ENCODE results near the gene HOXC9.

Gene HOXC9

GRCh38 chr12:54003625-54004024 is 3.7 kb downstream of the HOXC9 start:
- Histone ChIP-seq H3K4me1 (ENCODE audit: insufficient read depth, insufficient read length) (peaks cover 8% of the 10 kb centered on the region), H3K4me3 (ENCODE audit: insufficient read length, low read depth) (no peak overlapping the region), H3K27me3 (ENCODE audit: insufficient read depth, insufficient read length) (peaks cover 99% of the 10 kb centered on the region), H3K9ac (ENCODE audit: insufficient read length, low read depth) (no peak overlapping the region), H3K36me3 (ENCODE audit: insufficient read depth, insufficient read length, low read length) (no peaks in the 10 kb centered on the region), H3K9me3 (ENCODE audit: insufficient read depth, low read length) (no peaks in the 10 kb centered on the region)
- TF ChIP-seq YY1 (IDR thresholded peaks at IDR 0.05; ENCODE audit: insufficient read depth, insufficient read length) (no peak), ZNF274 (IDR thresholded peaks at IDR 0.05; ENCODE audit: low read depth, low read length) (no peak), SUZ12 (IDR thresholded peaks at IDR 0.05; ENCODE audit: extremely low read depth, insufficient read depth, insufficient read length) (no peak)
- no peak for DNase-seq (ENCODE audit: low read depth, low spot score)

- no peak for DNase-seq (ENCODE audit: low read depth, low spot score)
- TF ChIP-seq YY1 (IDR thresholded peaks at IDR 0.05; ENCODE audit: insufficient read depth, insufficient read length) (no peak), ZNF274 (IDR thresholded peaks at IDR 0.05; ENCODE audit: low read depth, low read length) (no peak), SUZ12 (IDR thresholded peaks at IDR 0.05; ENCODE audit: extremely low read depth, insufficient read depth, insufficient read length) (no peak)
- Histone ChIP-seq H3K27me3 (ENCODE audit: insufficient read depth, insufficient read length) (peaks cover 97% of the 10 kb centered on the region), H3K36me3 (ENCODE audit: insufficient read depth, insufficient read length, low read length) (no peaks in the 10 kb centered on the region), H3K9ac (ENCODE audit: insufficient read length, low read depth) (no peak overlapping the region), H3K9me3 (ENCODE audit: insufficient read depth, low read length) (no peaks in the 10 kb centered on the region), H3K4me1 (ENCODE audit: insufficient read depth, insufficient read length) (peaks cover 8% of the 10 kb centered on the region), H3K4me3 (ENCODE audit: insufficient read length, low read depth) (no peak overlapping the region)
Measured at GRCh38 chr12:54004063-54004840, 4.3 kb downstream of the HOXC9 start.

GRCh38 chr12:54004841-54005530 is 5.0 kb downstream of the HOXC9 start:
- H3K9ac ChIP-seq (ENCODE audit: insufficient read length, low read depth) = peak overlapping the region; percentile 43
- peak; percentile 48 for TF ChIP-seq SUZ12 (IDR thresholded peaks at IDR 0.05; ENCODE audit: extremely low read depth, insufficient read depth, insufficient read length)
- TF ChIP-seq YY1 (IDR thresholded peaks at IDR 0.05; ENCODE audit: insufficient read depth, insufficient read length) = no peak
- H3K36me3 ChIP-seq (ENCODE audit: insufficient read depth, insufficient read length, low read length) = no peaks in the 10 kb centered on the region
- H3K9me3 ChIP-seq (ENCODE audit: insufficient read depth, low read length) = no peaks in the 10 kb centered on the region
- peaks cover 11% of the 10 kb centered on the region for H3K4me1 ChIP-seq (ENCODE audit: insufficient read depth, insufficient read length)
- no peak for DNase-seq (ENCODE audit: low read depth, low spot score)
- no peak overlapping the region for H3K4me3 ChIP-seq (ENCODE audit: insufficient read length, low read depth)
- peaks cover 97% of the 10 kb centered on the region for H3K27me3 ChIP-seq (ENCODE audit: insufficient read depth, insufficient read length)

- TF ChIP-seq YY1 (IDR thresholded peaks at IDR 0.05; ENCODE audit: insufficient read depth, insufficient read length) (no peak), SUZ12 (IDR thresholded peaks at IDR 0.05; ENCODE audit: extremely low read depth, insufficient read depth, insufficient read length) (no peak), ZNF274 (IDR thresholded peaks at IDR 0.05; ENCODE audit: low read depth, low read length) (no peak)
- H3K4me3 ChIP-seq (ENCODE audit: insufficient read length, low read depth) = no peak overlapping the region
- no peaks in the 10 kb centered on the region for H3K36me3 ChIP-seq (ENCODE audit: insufficient read depth, insufficient read length, low read length)
- peaks cover 7% of the 10 kb centered on the region for H3K4me1 ChIP-seq (ENCODE audit: insufficient read depth, insufficient read length)
- peaks cover 97% of the 10 kb centered on the region for H3K27me3 ChIP-seq (ENCODE audit: insufficient read depth, insufficient read length)
- no peaks in the 10 kb centered on the region for H3K9me3 ChIP-seq (ENCODE audit: insufficient read depth, low read length)
- DNase-seq (ENCODE audit: low read depth, low spot score) = no peak
- H3K9ac ChIP-seq (ENCODE audit: insufficient read length, low read depth) = no peak overlapping the region
Measured at GRCh38 chr12:54005531-54005852, 5.5 kb downstream of the HOXC9 start.

- Histone ChIP-seq H3K4me3 (ENCODE audit: insufficient read length, low read depth) (no peak overlapping the region), H3K9me3 (ENCODE audit: insufficient read depth, low read length) (no peaks in the 10 kb centered on the region), H3K36me3 (ENCODE audit: insufficient read depth, insufficient read length, low read length) (no peaks in the 10 kb centered on the region), H3K4me1 (ENCODE audit: insufficient read depth, insufficient read length) (peaks cover 5% of the 10 kb centered on the region), H3K9ac (ENCODE audit: insufficient read length, low read depth) (no peak overlapping the region), H3K27me3 (ENCODE audit: insufficient read depth, insufficient read length) (peaks cover 97% of the 10 kb centered on the region)
- no peak for TF ChIP-seq YY1 (IDR thresholded peaks at IDR 0.05; ENCODE audit: insufficient read depth, insufficient read length)
- no peak for TF ChIP-seq SUZ12 (IDR thresholded peaks at IDR 0.05; ENCODE audit: extremely low read depth, insufficient read depth, insufficient read length)
- no peak for TF ChIP-seq ZNF274 (IDR thresholded peaks at IDR 0.05; ENCODE audit: low read depth, low read length)
- DNase-seq (ENCODE audit: low read depth, low spot score) = peak; percentile 69
Measured at GRCh38 chr12:54005853-54006558, 6.0 kb downstream of the HOXC9 start.

- DNase-seq (ENCODE audit: low read depth, low spot score) = no peak
- TF ChIP-seq YY1 (IDR thresholded peaks at IDR 0.05; ENCODE audit: insufficient read depth, insufficient read length) (no peak), ZNF274 (IDR thresholded peaks at IDR 0.05; ENCODE audit: low read depth, low read length) (no peak), SUZ12 (IDR thresholded peaks at IDR 0.05; ENCODE audit: extremely low read depth, insufficient read depth, insufficient read length) (no peak)
- Histone ChIP-seq H3K9me3 (ENCODE audit: insufficient read depth, low read length) (no peaks in the 10 kb centered on the region), H3K9ac (ENCODE audit: insufficient read length, low read depth) (no peak overlapping the region), H3K4me3 (ENCODE audit: insufficient read length, low read depth) (no peak overlapping the region), H3K4me1 (ENCODE audit: insufficient read depth, insufficient read length) (peaks cover 5% of the 10 kb centered on the region), H3K27me3 (ENCODE audit: insufficient read depth, insufficient read length) (peaks cover 97% of the 10 kb centered on the region), H3K36me3 (ENCODE audit: insufficient read depth, insufficient read length, low read length) (no peaks in the 10 kb centered on the region)
Measured at GRCh38 chr12:54006559-54007220, 6.7 kb downstream of the HOXC9 start.
